HG02798 (cell line): ENCODE measurements around the gene RAB42.
A peak's percentile ranks its signal among the peaks of the same experiment; 100 is the strongest.
"Not testable (repeated sequence)": the region's sequence is repeated elsewhere in the genome, so short reads cannot be mapped to it uniquely, and the experiment has no call there.

Experiments used
- ATAC-seq: cut with Tn5 transposase; IDR thresholded peaks from one replicate; pipeline ENCODE4 v1.9.1; 2021; ENCODE audit warnings: mild to moderate bottlenecking; ENCODE audit not compliant: unreplicated experiment, poor library complexity

The RAB42 gene

GRCh38 chr1:28591708-28592320 is at the start of gene RAB42:
TSS of gene RAB42 (plus strand) at chr1:28592265. CDS start at chr1:28592512, 247 bp downstream.
- ATAC-seq, result peak; percentile 39

- no peak for ATAC-seq
Observed at GRCh38 chr1:28545246-28545628, 46.8 kb upstream of the RAB42 start.

GRCh38 chr1:28548318-28548717 is 43.7 kb upstream of the RAB42 start:
- no peak for ATAC-seq

- ATAC-seq, result no peak
Observed at GRCh38 chr1:28551381-28551780, 40.7 kb upstream of the RAB42 start.

GRCh38 chr1:28552758-28553663 is 39.1 kb upstream of the RAB42 start, which contains the start of gene TRNAU1AP:
TSS of gene TRNAU1AP (plus strand) at chr1:28553085. CDS start at chr1:28553111, 26 bp downstream.
- ATAC-seq, result peak; percentile 95

GRCh38 chr1:28560886-28561285 is 31.2 kb upstream of the RAB42 start:
- no peak for ATAC-seq

- no peak for ATAC-seq
Observed at GRCh38 chr1:28564310-28564709, 27.8 kb upstream of the RAB42 start.

GRCh38 chr1:28565040-28565439 is 27.0 kb upstream of the RAB42 start:
- no peak for ATAC-seq

GRCh38 chr1:28565726-28566125 is 26.3 kb upstream of the RAB42 start:
- no peak for ATAC-seq

- no peak for ATAC-seq
Observed at GRCh38 chr1:28566931-28567330, 25.1 kb upstream of the RAB42 start.

- no peak for ATAC-seq
Observed at GRCh38 chr1:28571911-28572310, 20.2 kb upstream of the RAB42 start.

GRCh38 chr1:28572891-28573290 is 19.2 kb upstream of the RAB42 start:
- ATAC-seq, result not testable (repeated sequence)

- ATAC-seq, result no peak
Observed at GRCh38 chr1:28573564-28573963, 18.5 kb upstream of the RAB42 start.

- ATAC-seq, result no peak
Observed at GRCh38 chr1:28577052-28577678, 14.9 kb upstream of the RAB42 start.

- no peak for ATAC-seq
Observed at GRCh38 chr1:28577738-28578536, 14.1 kb upstream of the RAB42 start.

GRCh38 chr1:28578696-28579218 is 13.3 kb upstream of the RAB42 start:
- no peak for ATAC-seq

GRCh38 chr1:28579401-28579800 is 12.7 kb upstream of the RAB42 start:
- ATAC-seq, result no peak

- peak; percentile 1 for ATAC-seq
Observed at GRCh38 chr1:28580722-28581530, 11.1 kb upstream of the RAB42 start.

GRCh38 chr1:28581531-28582247 is 10.4 kb upstream of the RAB42 start:
- ATAC-seq, result peak; percentile 84
